HepG2 (cell line): ENCODE results near the gene TRIP6. TPM values are rescaled to one million over a fixed set of nuclear protein-coding genes. Genes with fewer than 3 reads are reported as not detected.

ENCODE experiments used
- ATAC-seq: fragments of 200-7000 bp; cut with Tn5 transposase; 3 replicates; pipeline ENCODE4 v1.9.1; 2020; ENCODE audit warnings: mild to moderate bottlenecking, moderate library complexity
- BruUV-seq: library from RNA; stranded (reverse); fragments of 400-500 nt; replicated peaks from 2 replicates; lab custom pipeline; 2021; lab: Mats Ljungman, UMichigan
- CTCF ChIA-PET: fragments of 300-600 bp; formaldehyde crosslinking; extraction: SDS; loops from one replicate; lab custom pipeline; 2021; ENCODE audit warnings: low total read pairs, inconsistent platforms, low intra/inter-chr PET ratio; lab: Yijun Ruan, JAX
- POLR2A ChIA-PET: fragments of 350-600 bp; sonication (Branson Sonifier 250); formaldehyde crosslinking; loops from one replicate; lab custom pipeline; 2020; ENCODE audit warnings: antibody characterized with exemption, inconsistent platforms; lab: Yijun Ruan, JAX
- DNase-seq: peaks from one replicate; pipeline ENCODE4 v3.0.0-alpha.2; 2015; ENCODE audit warnings: low spot score
- FAIRE-seq: peaks from 3 replicates; lab custom pipeline; 2011; peaks lifted over from hg19 to GRCh38; lab: Jason Lieb, UNC
- H2AFZ ChIP-seq: one replicate; pipeline ENCODE4 v1.6.1; 2011; ENCODE audit warnings: low read length, inconsistent platforms
- H3K27ac ChIP-seq: fragments of 300-600 bp; 3 replicates; pipeline ENCODE4 v1.8.0; 2011; ENCODE audit warnings: mixed run types, mild to moderate bottlenecking, mixed read lengths, low read length, inconsistent platforms; ENCODE audit not compliant: insufficient read depth; ENCODE audit errors: extremely low read length
- H3K27me3 ChIP-seq, 2 experiments: fragments of 200-600 bp in 1 of 2; 2 replicates in 1 of 2; 3 replicates in 1 of 2; pipeline versions ENCODE4 v1.6.0 to v1.8.0; 2011; ENCODE audit warnings: low read length in 2 of 2, mild to moderate bottlenecking in 2 of 2, moderate library complexity in 2 of 2, inconsistent platforms in 1 of 2; ENCODE audit not compliant: insufficient read depth in 2 of 2, control insufficient read depth in 1 of 2
- H3K36me3 ChIP-seq, 2 experiments: fragments of 200-600 bp in 1 of 2; replicated peaks in 1 of 2; 2 replicates in 1 of 2; 3 replicates in 1 of 2; pipeline versions ENCODE4 v1.5.1 to v1.8.0; 2011; ENCODE audit warnings: low read length in 2 of 2, inconsistent platforms in 1 of 2; ENCODE audit not compliant: insufficient read depth in 2 of 2, control insufficient read depth in 1 of 2
- H3K4me1 ChIP-seq: 2 replicates; pipeline ENCODE4 v1.5.1; 2012; ENCODE audit warnings: low read length, inconsistent platforms; ENCODE audit not compliant: insufficient read depth
- H3K4me2 ChIP-seq: 2 replicates; pipeline ENCODE4 v1.6.0; 2011; ENCODE audit warnings: low read depth, low read length, inconsistent platforms
- H3K4me3 ChIP-seq, 3 experiments: fragments of 200-600 bp in 1 of 3; sonication (generic), shearing (Covaris generic) in 1 of 3; replicated peaks in 1 of 3; 2 replicates each; pipeline ENCODE4 v1.5.1; 2011 to 2016; ENCODE audit warnings: low read length in 3 of 3, inconsistent platforms in 2 of 3, low read depth in 2 of 3, mild to moderate bottlenecking in 2 of 3, control low read depth in 1 of 3, mixed read lengths in 1 of 3; ENCODE audit not compliant: insufficient read depth in 1 of 3
- H3K79me2 ChIP-seq: one replicate; pipeline ENCODE4 v1.6.1; 2011; ENCODE audit warnings: low read length, inconsistent platforms; ENCODE audit not compliant: insufficient read depth
- H3K9ac ChIP-seq: 2 replicates; pipeline ENCODE4 v1.6.0; 2011; ENCODE audit warnings: mild to moderate bottlenecking, low read depth, low read length, inconsistent platforms; ENCODE audit not compliant: insufficient read depth
- H3K9me3 ChIP-seq: 2 replicates; pipeline ENCODE4 v1.5.1; 2012; ENCODE audit warnings: mild to moderate bottlenecking, low read length
- H4K20me1 ChIP-seq: 2 replicates; pipeline ENCODE4 v1.6.0; 2011; ENCODE audit warnings: inconsistent platforms, mild to moderate bottlenecking, low read length, moderate library complexity; ENCODE audit not compliant: insufficient read depth
- AGO1 ChIP-seq: fragments of 200-400 bp; formaldehyde crosslinking; IDR thresholded peaks from 2 replicates; pipeline ENCODE4 v1.6.1; 2017; ENCODE audit warnings: mild to moderate bottlenecking, low read depth, low read length, moderate library complexity; ENCODE audit not compliant: poor library complexity, severe bottlenecking
- ATRX ChIP-seq: sonication (generic); formaldehyde crosslinking; IDR thresholded peaks from 2 replicates; pipeline ENCODE4 v1.4.0; 2020; ENCODE audit warnings: missing genetic modification reagents, borderline replicate concordance
- GABPA ChIP-seq, 2 experiments: IDR thresholded peaks; 2 replicates each; pipeline ENCODE4 v1.6.1; 2011 to 2016; ENCODE audit warnings: low read depth in 2 of 2, low read length in 1 of 2, missing biosample characterization in 1 of 2, missing genetic modification characterization in 1 of 2
- GMEB1 ChIP-seq: sonication (generic); formaldehyde crosslinking; IDR thresholded peaks from 2 replicates; pipeline ENCODE4 v1.5.1; 2020; ENCODE audit warnings: missing genetic modification reagents, mild to moderate bottlenecking, borderline replicate concordance
- HDAC1 ChIP-seq: sonication (generic); formaldehyde crosslinking; IDR thresholded peaks from 2 replicates; pipeline ENCODE4 v1.5.1; 2020; ENCODE audit warnings: mild to moderate bottlenecking, missing genetic modification reagents
- MAX ChIP-seq: IDR thresholded peaks from 2 replicates; pipeline ENCODE4 v1.6.1; 2012; ENCODE audit warnings: inconsistent platforms
- MED8 ChIP-seq: sonication (generic); formaldehyde crosslinking; IDR thresholded peaks from 2 replicates; pipeline ENCODE4 v1.8.1; 2023; ENCODE audit warnings: mild to moderate bottlenecking, missing genetic modification reagents; ENCODE audit not compliant: insufficient replicate concordance
- MNT ChIP-seq: fragments of 450-650 bp; IDR thresholded peaks from 2 replicates; pipeline ENCODE4 v1.6.1; 2016
- NFE2L1 ChIP-seq: sonication (generic); formaldehyde crosslinking; IDR thresholded peaks from 2 replicates; pipeline ENCODE4 v1.4.0; 2020; ENCODE audit warnings: missing genetic modification reagents, mild to moderate bottlenecking, borderline replicate concordance
- ZNF329 ChIP-seq: sonication (generic); formaldehyde crosslinking; IDR thresholded peaks from 2 replicates; pipeline ENCODE4 v1.9.0; 2021; ENCODE audit warnings: low read depth, mild to moderate bottlenecking, missing genetic modification reagents
- ZNF691 ChIP-seq: sonication (generic); formaldehyde crosslinking; IDR thresholded peaks from 2 replicates; pipeline ENCODE4 v1.4.0; 2020; ENCODE audit warnings: missing genetic modification reagents, low read depth, mild to moderate bottlenecking, borderline replicate concordance
- ZNF746 ChIP-seq: sonication (generic); formaldehyde crosslinking; IDR thresholded peaks from 2 replicates; pipeline ENCODE4 v1.8.0; 2022; ENCODE audit warnings: mild to moderate bottlenecking, missing genetic modification reagents
- ZSCAN31 ChIP-seq: sonication (generic); formaldehyde crosslinking; IDR thresholded peaks from 2 replicates; pipeline ENCODE4 v1.5.0; 2020; ENCODE audit warnings: low read depth, mild to moderate bottlenecking, missing genetic modification reagents
- ZSCAN5A ChIP-seq: sonication (generic); formaldehyde crosslinking; IDR thresholded peaks from 2 replicates; pipeline ENCODE4 v1.8.0; 2022; ENCODE audit warnings: mild to moderate bottlenecking, missing genetic modification reagents, borderline replicate concordance
- whole genome bisulfite sequencing: methylation state at CpG from one replicate; pipeline ENCODE4 v1.1.6; 2017; ENCODE audit warnings: low lambda C conversion rate; 5-methylcytosine and 5-hydroxymethylcytosine counted together
- in situ Hi-C: cut with HindIII; loops from 2 replicates; pipeline ENCODE4 v1.10.0; 2017; ENCODE audit warnings: low pct_unique_long_range_greater_than_20kb; ENCODE audit not compliant: extremely low pct_ligation_motif_present
- intact Hi-C: fragments of 100-400 bp; cut with micrococcal nuclease; formaldehyde crosslinking; loops from one replicate; pipeline ENCODE4 v1.10.0; 2022; ENCODE audit not compliant: unreplicated experiment
- polyA plus RNA-seq, 8 experiments: library from polyadenylated mRNA; depleted of rRNA in 3 of 8; stranded (reverse) in 7 of 8; unstranded in 1 of 8; fragments of >200 nt; fragmentation: Illumina TruSeq in 4 of 8; extraction: Trizol in 4 of 8; gene quantifications; 2 replicates each; pipeline versions ENCODE4 v1.2.1 to v1.2.3, GENCODE V29; 2011 to 2016; ENCODE audit warnings: low read depth in 4 of 8, missing spikeins in 1 of 8, mixed read lengths in 1 of 8; ENCODE audit not compliant: insufficient read depth in 1 of 8
- total RNA-seq, 5 experiments: library from RNA; depleted of rRNA; stranded (reverse); fragments of >200 nt; fragmentation: Illumina TruSeq; extraction: Trizol; gene quantifications; 2 replicates each; pipeline ENCODE4 v1.2.3, GENCODE V29; 2016; ENCODE audit warnings: low read depth in 1 of 5

The TRIP6 gene
- total and polyA plus RNA-seq, 2 of the 13 experiments (the other 11 are each of a cell fraction or from before 2014, with no cell fraction given) = 0.34 to 0.38 TPM

- peaks cover 11 to 32% of the 10 kb centered on the region in 2 experiments for H3K27me3 ChIP-seq
- no peak for DNase-seq
- ATAC-seq = peak; percentile 14
- no TSS peak for BruUV-seq
- H3K9me3 ChIP-seq = no peaks in the 10 kb centered on the region
- in situ Hi-C loops = loop anchor here (5.0 to 25.0 kb wide), 2 partner anchors 162 to 392 kb away; no protein-coding TSS in a partner anchor
- no peak overlapping the region for H2AFZ ChIP-seq
- H3K4me3 ChIP-seq = peak overlapping the region; percentile 44 to 69 (median 47); a peak in 4 of 6 replicates
- WGBS = 2% methylated on average over 20 of the region's 83 CpGs
- no peaks in the 10 kb centered on the region for H3K79me2 ChIP-seq
- POLR2A ChIA-PET = interaction anchor here (2.1 kb wide), 1 partner anchor 20 kb away, joined by 7 read pairs; the partner anchor contains the start of gene SRRT
- H3K9ac ChIP-seq = peak overlapping the region; percentile 22; the same call in 1 of the 2 replicates
- H4K20me1 ChIP-seq = no peaks in the 10 kb centered on the region
- CTCF ChIA-PET = interaction anchor here (1.1 to 3.2 kb wide), 3 partner anchors 164 to 182 kb away, joined by 5 to 28 read pairs (median 6); no protein-coding TSS in a partner anchor
- peak overlapping the region; percentile 69 for H3K4me2 ChIP-seq
- no peak for FAIRE-seq
- intact Hi-C loops = loop anchor here (5.0 kb wide), 1 partner anchor 182 kb away; no protein-coding TSS in a partner anchor
- H3K4me1 ChIP-seq = peaks cover 42% of the 10 kb centered on the region
- H3K36me3 ChIP-seq = no peaks in the 10 kb centered on the region
- no peak overlapping the region for H3K27ac ChIP-seq
- TF ChIP-seq ZNF329 (CRISPR knock-in tag) (0 out of 2 replicates have a peak, but pooled peaks have one; percentile 47), NFE2L1 (CRISPR knock-in tag) (no peak), ZSCAN31 (CRISPR knock-in tag) (no peak), MAX (no peak), ZSCAN5A (no peak), MNT (no peak), ZNF691 (no peak), GMEB1 (no peak), GABPA (IDR thresholded peaks at IDR 0.05; ENCODE audit: low read depth, low read length) (no peak), GABPA (CRISPR knock-in tag; IDR thresholded peaks at IDR 0.05; ENCODE audit: low read depth) (no peak), MED8 (no peak), ZNF746 (CRISPR knock-in tag) (no peak), AGO1 (peak; percentile 32), ATRX (no peak), HDAC1 (CRISPR knock-in tag) (no peak)
These were observed 27.9 kb downstream of the TRIP6 start for GRCh38 chr7:100894860-100895700.
